ENCODE results near the gene SKP2.
A peak's percentile ranks its signal among the peaks of the same experiment; 100 is the strongest.

Gene SKP2

DNA sequence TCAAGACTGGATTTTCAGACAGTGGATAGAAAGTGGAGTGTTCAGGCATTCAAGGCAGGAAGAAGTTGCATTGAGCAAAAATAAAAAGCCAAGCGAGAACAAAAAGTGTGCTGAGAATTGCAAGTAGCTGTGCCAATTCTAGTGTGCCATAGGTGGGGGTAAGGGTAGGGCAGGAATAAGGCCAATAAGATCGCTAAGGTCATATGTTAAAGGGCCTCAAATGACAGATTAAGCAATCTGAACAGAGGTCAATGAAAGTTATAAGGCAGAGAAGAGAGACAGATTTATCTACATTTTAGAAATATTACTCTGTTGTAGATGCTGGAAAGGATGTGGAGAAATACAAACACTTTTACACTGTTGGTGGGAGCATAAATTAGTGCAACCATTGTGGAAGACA lies 53.4 kb downstream of the SKP2 start:
- H3K4me2 ChIP-seq (ENCODE audit: low read length), result no peak overlapping the region

DNA sequence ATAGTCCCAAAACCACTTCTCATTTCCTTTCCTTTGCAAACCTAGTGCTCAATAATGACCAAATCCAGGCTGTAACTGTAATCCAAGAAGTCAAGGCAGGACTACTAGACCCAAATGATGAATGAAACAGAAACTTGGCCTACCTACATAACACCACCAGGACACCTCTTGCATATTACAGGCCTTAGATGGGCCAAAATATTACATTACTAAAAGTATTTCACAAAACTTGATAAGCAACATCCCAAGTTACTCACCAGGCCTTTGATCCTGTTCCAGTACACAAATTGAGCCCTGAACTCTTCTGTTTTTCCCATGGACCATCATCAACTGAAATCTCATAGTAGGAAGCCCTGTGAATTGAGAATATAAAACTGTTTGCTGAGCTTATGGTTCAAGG lies 55.0 kb downstream of the SKP2 start:
- H3K4me2 ChIP-seq (ENCODE audit: low read length), result no peak overlapping the region
- H3K9ac ChIP-seq (ENCODE audit: low read depth, low read length), result no peak overlapping the region
- H3K27me3 ChIP-seq (ENCODE audit: control insufficient read depth, insufficient read depth, low read length), result no peaks in the 10 kb centered on the region
- H3K4me1 ChIP-seq (ENCODE audit: control insufficient read depth, insufficient read depth, low read length), result peaks cover 11% of the 10 kb centered on the region
- H3K9me3 ChIP-seq (replicated peaks; ENCODE audit: low read length), result no peaks in the 10 kb centered on the region
- H3K36me3 ChIP-seq (ENCODE audit: insufficient read depth, low read length), result peaks cover 4% of the 10 kb centered on the region
- H3K4me3 ChIP-seq (ENCODE audit: low read length), result no peak overlapping the region

More for the DNA sequence above, 53.4 kb downstream of the SKP2 start:
- H3K4me3 ChIP-seq (ENCODE audit: low read length), result no peak overlapping the region
- no peaks in the 10 kb centered on the region for H3K27me3 ChIP-seq (ENCODE audit: control insufficient read depth, insufficient read depth, low read length)
- H3K9me3 ChIP-seq (replicated peaks; ENCODE audit: low read length), result no peaks in the 10 kb centered on the region
- H3K9ac ChIP-seq (ENCODE audit: low read depth, low read length), result no peak overlapping the region
- H3K4me1 ChIP-seq (ENCODE audit: control insufficient read depth, insufficient read depth, low read length), result peaks cover 13% of the 10 kb centered on the region
- H3K36me3 ChIP-seq (ENCODE audit: insufficient read depth, low read length), result peaks cover 7% of the 10 kb centered on the region

DNA sequence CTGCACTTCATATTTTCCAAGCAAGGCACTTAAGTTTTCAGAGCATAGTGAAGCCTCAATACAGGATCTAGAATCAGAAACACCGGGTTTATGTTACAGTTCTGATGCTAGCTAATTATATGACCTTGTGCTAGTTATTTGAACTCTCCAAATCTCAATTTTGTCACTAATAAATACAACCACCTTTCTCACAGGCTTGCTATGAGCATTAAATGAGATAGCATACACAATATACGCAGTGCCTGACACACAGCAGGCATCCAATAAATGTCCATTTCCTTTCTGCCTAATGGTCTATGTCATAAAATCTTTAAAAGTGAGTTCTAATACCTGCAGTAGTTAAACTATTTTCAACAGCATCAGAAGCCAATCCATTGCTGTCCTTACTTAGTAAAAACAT lies 56.9 kb downstream of the SKP2 start:
- H3K4me3 ChIP-seq (ENCODE audit: low read length), result no peak overlapping the region
- no peaks in the 10 kb centered on the region for H3K27me3 ChIP-seq (ENCODE audit: control insufficient read depth, insufficient read depth, low read length)
- no peaks in the 10 kb centered on the region for H3K9me3 ChIP-seq (replicated peaks; ENCODE audit: low read length)
- H3K4me2 ChIP-seq (ENCODE audit: low read length), result no peak overlapping the region
- H3K9ac ChIP-seq (ENCODE audit: low read depth, low read length), result no peak overlapping the region
- H3K36me3 ChIP-seq (ENCODE audit: insufficient read depth, low read length), result peaks cover 9% of the 10 kb centered on the region
- H3K4me1 ChIP-seq (ENCODE audit: control insufficient read depth, insufficient read depth, low read length), result peaks cover 9% of the 10 kb centered on the region

DNA sequence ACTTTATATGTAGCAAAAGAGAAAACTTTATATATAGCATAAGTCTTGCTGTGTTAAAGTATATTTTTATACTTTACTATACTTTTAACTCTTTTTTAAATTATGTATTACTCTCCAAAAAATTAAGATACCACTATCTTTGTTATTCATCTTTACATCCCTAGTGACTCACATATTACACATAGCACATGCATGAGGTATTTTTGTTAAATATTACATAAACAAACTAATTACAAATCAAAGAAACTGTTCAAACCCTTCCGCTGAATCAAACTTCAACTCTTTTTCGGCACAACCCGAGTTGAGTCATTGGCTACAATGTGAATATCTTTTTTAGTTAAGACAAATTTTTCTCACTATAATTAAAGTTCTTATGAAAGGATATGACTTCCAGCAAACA lies 57.8 kb downstream of the SKP2 start:
- Histone ChIP-seq H3K4me2 (ENCODE audit: low read length) (peak overlapping the region; percentile 37), H3K4me3 (ENCODE audit: low read length) (no peak overlapping the region), H3K4me1 (ENCODE audit: control insufficient read depth, insufficient read depth, low read length) (peaks cover 9% of the 10 kb centered on the region), H3K36me3 (ENCODE audit: insufficient read depth, low read length) (peaks cover 12% of the 10 kb centered on the region), H3K9ac (ENCODE audit: low read depth, low read length) (no peak overlapping the region), H3K27me3 (ENCODE audit: control insufficient read depth, insufficient read depth, low read length) (no peaks in the 10 kb centered on the region), H3K9me3 (replicated peaks; ENCODE audit: low read length) (no peaks in the 10 kb centered on the region)

DNA sequence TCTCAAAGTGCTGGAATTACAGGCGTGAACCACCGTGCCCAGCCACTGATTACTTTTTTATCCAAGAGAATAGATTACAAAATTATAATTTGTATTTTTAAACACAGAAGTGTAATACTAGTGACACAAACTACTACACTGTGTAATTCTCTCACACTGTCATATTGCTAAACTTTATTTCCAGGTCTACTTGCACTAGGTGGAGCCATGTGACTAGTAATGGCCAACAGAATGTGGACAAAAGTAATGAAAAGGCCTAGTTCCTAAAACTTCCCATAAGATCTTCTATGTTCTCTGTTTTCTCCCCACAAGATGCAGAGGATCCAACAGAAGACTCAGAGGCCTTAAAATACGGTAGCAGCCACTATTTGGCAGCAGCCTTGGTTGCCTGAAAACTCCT lies 62.5 kb downstream of the SKP2 start:
- peaks cover 22% of the 10 kb centered on the region for H3K36me3 ChIP-seq (ENCODE audit: insufficient read depth, low read length)

DNA sequence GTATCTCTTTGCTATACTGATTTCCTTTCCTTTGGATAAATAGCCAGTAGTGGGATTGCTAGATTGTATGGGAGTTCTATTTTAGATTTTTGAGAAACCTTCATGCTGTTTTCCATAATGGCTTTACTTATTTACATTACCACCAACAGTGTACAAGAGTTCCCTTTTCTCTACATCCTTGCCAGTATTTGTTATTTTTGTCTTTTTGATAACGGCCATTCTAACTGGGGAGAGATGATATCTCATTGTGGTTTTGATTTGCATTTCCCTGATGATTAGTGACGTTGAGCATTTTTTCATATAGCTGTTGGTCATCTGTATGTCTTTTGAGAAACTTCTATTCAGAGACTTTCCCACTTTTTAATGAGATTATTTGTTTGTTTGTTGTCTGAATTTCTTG lies 64.0 kb downstream of the SKP2 start:
- H3K9ac ChIP-seq (ENCODE audit: low read depth, low read length), result no peak overlapping the region
- H3K4me3 ChIP-seq (ENCODE audit: low read length), result no peak overlapping the region
- no peaks in the 10 kb centered on the region for H3K4me1 ChIP-seq (ENCODE audit: control insufficient read depth, insufficient read depth, low read length)
- H3K9me3 ChIP-seq (replicated peaks; ENCODE audit: low read length), result no peaks in the 10 kb centered on the region
- H3K27me3 ChIP-seq (ENCODE audit: control insufficient read depth, insufficient read depth, low read length), result no peaks in the 10 kb centered on the region
- no peak overlapping the region for H3K4me2 ChIP-seq (ENCODE audit: low read length)
- H3K36me3 ChIP-seq (ENCODE audit: insufficient read depth, low read length), result peaks cover 27% of the 10 kb centered on the region

More for the DNA sequence above, 62.5 kb downstream of the SKP2 start:
- Histone ChIP-seq H3K4me2 (ENCODE audit: low read length) (no peak overlapping the region), H3K9ac (ENCODE audit: low read depth, low read length) (no peak overlapping the region), H3K4me1 (ENCODE audit: control insufficient read depth, insufficient read depth, low read length) (peaks cover 9% of the 10 kb centered on the region), H3K4me3 (ENCODE audit: low read length) (no peak overlapping the region), H3K27me3 (ENCODE audit: control insufficient read depth, insufficient read depth, low read length) (no peaks in the 10 kb centered on the region), H3K9me3 (replicated peaks; ENCODE audit: low read length) (no peaks in the 10 kb centered on the region)

DNA sequence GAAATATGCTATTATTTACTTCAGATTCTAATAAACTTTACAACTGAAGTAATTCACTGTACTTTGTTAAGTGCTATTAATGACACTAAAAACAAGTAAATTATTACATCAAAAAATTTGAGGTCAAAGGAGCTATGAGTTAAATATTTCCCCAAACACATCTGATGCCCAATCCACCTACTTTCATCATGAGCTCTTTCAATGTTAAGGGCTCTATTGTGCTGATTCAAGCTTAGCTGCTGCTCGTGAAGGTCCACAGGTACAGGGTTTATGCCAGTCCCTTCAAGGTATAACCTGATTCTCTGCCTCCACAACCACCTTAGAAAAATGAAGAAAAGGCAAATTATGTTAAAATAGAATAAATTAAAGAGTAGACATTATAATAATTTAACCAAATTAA lies 65.7 kb downstream of the SKP2 start:
- no peaks in the 10 kb centered on the region for H3K9me3 ChIP-seq (replicated peaks; ENCODE audit: low read length)
- H3K4me2 ChIP-seq (ENCODE audit: low read length), result no peak overlapping the region
- no peak overlapping the region for H3K9ac ChIP-seq (ENCODE audit: low read depth, low read length)
- H3K36me3 ChIP-seq (ENCODE audit: insufficient read depth, low read length), result peaks cover 31% of the 10 kb centered on the region
- H3K27me3 ChIP-seq (ENCODE audit: control insufficient read depth, insufficient read depth, low read length), result no peaks in the 10 kb centered on the region
- no peaks in the 10 kb centered on the region for H3K4me1 ChIP-seq (ENCODE audit: control insufficient read depth, insufficient read depth, low read length)
- H3K4me3 ChIP-seq (ENCODE audit: low read length), result no peak overlapping the region

DNA sequence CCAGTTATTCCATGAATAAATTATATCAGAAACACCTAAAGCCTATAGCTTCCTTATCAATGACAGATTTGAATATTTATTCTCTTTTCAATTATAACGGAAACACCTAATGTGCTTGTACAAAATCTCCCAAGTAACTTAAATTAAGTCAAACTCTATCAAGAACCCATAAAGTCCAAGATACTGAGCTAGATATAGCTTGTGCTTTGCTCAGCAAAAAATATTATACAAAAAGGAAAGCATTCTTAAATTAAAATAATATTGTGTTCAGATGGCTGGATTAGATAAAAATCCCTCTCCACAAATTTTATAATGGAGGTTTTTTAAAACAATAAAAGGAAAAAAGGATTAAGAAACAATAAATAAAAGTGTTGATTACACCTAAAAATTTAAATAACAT lies 66.1 kb downstream of the SKP2 start:
- Histone ChIP-seq H3K36me3 (ENCODE audit: insufficient read depth, low read length) (peaks cover 27% of the 10 kb centered on the region), H3K4me3 (ENCODE audit: low read length) (no peak overlapping the region), H3K4me1 (ENCODE audit: control insufficient read depth, insufficient read depth, low read length) (no peaks in the 10 kb centered on the region), H3K27me3 (ENCODE audit: control insufficient read depth, insufficient read depth, low read length) (no peaks in the 10 kb centered on the region), H3K4me2 (ENCODE audit: low read length) (no peak overlapping the region), H3K9me3 (replicated peaks; ENCODE audit: low read length) (no peaks in the 10 kb centered on the region), H3K9ac (ENCODE audit: low read depth, low read length) (no peak overlapping the region)

DNA sequence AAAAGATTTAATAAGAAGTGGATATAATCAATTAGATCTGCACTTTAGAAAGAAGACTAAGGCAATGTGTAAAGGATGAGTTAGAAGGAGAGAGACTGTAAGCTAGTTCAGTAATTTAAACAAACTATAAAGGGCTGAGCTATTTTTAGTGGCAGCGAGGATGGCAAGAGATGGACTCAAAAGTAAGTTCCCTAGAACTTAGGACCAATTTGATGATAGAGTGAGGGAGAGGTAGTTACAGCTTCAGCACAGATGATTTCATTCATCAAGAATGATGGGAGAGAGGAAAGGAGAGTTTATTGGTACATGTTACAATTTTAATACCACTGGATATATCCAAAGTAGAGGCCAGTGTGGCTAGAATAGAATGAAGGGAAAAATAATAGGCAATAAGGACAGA lies 70.7 kb downstream of the SKP2 start:
- H3K9ac ChIP-seq (ENCODE audit: low read depth, low read length), result no peak overlapping the region
- no peaks in the 10 kb centered on the region for H3K9me3 ChIP-seq (replicated peaks; ENCODE audit: low read length)
- H3K27me3 ChIP-seq (ENCODE audit: control insufficient read depth, insufficient read depth, low read length), result no peaks in the 10 kb centered on the region
- H3K4me3 ChIP-seq (ENCODE audit: low read length), result no peak overlapping the region
- H3K4me2 ChIP-seq (ENCODE audit: low read length), result no peak overlapping the region
- H3K36me3 ChIP-seq (ENCODE audit: insufficient read depth, low read length), result peaks cover 21% of the 10 kb centered on the region
- H3K4me1 ChIP-seq (ENCODE audit: control insufficient read depth, insufficient read depth, low read length), result no peaks in the 10 kb centered on the region

DNA sequence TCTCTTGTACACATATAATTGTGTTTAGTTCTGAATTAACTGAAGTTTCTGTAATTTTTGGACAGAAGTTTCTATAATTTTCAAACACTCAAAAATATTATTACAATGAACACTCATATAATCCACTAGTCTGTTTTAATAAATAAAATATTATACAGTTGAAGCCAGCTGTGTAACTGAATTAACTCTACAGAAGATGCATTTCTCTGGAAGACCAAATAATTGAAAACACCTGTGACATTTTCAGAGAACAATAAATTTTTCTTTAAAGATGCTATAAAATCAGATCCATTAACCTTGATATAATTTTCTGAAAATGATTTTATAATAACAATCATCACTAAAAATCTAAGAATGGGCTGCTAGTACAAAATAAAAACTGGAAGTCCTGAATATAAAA lies 75.1 kb downstream of the SKP2 start:
- H3K27me3 ChIP-seq (ENCODE audit: control insufficient read depth, insufficient read depth, low read length), result no peaks in the 10 kb centered on the region
- H3K4me2 ChIP-seq (ENCODE audit: low read length), result no peak overlapping the region
- peaks cover 6% of the 10 kb centered on the region for H3K4me1 ChIP-seq (ENCODE audit: control insufficient read depth, insufficient read depth, low read length)
- H3K9me3 ChIP-seq (replicated peaks; ENCODE audit: low read length), result no peaks in the 10 kb centered on the region
- peaks cover 10% of the 10 kb centered on the region for H3K36me3 ChIP-seq (ENCODE audit: insufficient read depth, low read length)
- no peak overlapping the region for H3K4me3 ChIP-seq (ENCODE audit: low read length)
- H3K9ac ChIP-seq (ENCODE audit: low read depth, low read length), result no peak overlapping the region

DNA sequence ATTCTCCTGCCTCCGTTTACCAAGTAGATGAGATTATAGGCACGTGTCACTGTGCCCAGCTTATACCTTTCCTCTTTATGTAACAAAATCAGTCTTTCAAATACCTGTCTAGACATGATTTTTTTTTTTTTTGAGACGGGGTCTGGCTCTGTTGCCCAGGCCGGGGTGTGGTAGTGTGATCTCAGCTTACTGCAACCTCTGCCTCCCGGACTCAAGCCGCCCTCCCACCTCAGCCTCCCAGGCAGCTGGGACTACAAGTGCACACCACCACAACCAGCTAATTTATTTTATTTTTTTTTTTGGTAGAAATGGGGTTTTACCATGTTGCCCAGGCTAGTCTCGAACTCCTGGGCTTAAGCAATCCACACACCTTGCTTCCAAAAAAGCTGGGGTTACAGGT lies 76.6 kb downstream of the SKP2 start:
- H3K9ac ChIP-seq (ENCODE audit: low read depth, low read length), result no peak overlapping the region
- no peak overlapping the region for H3K4me2 ChIP-seq (ENCODE audit: low read length)
- no peaks in the 10 kb centered on the region for H3K9me3 ChIP-seq (replicated peaks; ENCODE audit: low read length)
- peaks cover 6% of the 10 kb centered on the region for H3K4me1 ChIP-seq (ENCODE audit: control insufficient read depth, insufficient read depth, low read length)
- no peak overlapping the region for H3K4me3 ChIP-seq (ENCODE audit: low read length)
- H3K27me3 ChIP-seq (ENCODE audit: control insufficient read depth, insufficient read depth, low read length), result no peaks in the 10 kb centered on the region
- H3K36me3 ChIP-seq (ENCODE audit: insufficient read depth, low read length), result peaks cover 10% of the 10 kb centered on the region

DNA sequence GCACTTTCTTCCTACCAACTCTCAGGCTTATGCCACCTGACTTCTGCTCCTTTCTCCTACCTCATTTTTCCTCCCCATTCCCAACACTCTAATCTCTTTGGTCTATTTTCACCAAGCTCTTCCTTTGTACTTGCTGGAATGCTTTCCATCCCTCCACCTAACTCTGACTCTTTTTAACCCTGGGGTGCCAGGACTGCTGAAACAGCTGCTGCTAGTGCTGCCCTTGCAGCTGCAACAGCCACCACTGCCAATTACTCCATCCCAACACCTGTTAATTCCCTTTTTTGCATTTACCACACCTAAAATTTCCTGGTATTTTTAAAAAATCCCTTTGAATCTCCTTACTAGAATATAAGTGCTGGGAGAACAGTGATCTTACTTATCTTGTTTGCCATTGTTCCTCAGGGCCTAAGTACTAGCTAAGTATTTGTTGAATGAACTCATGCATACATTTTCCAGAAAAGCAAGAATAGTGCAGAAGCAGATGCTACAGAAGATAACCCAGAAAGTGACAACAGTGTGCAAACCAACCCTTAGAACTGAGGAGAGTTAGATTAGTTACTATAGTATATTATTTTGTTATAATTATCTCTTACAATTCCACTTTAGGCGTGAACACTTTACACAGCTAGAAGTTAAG lies 78.4 kb downstream of the SKP2 start:
- Histone ChIP-seq H3K27me3 (ENCODE audit: control insufficient read depth, insufficient read depth, low read length) (no peaks in the 10 kb centered on the region), H3K9ac (ENCODE audit: low read depth, low read length) (no peak overlapping the region), H3K9me3 (replicated peaks; ENCODE audit: low read length) (no peaks in the 10 kb centered on the region), H3K36me3 (ENCODE audit: insufficient read depth, low read length) (peaks cover 2% of the 10 kb centered on the region), H3K4me1 (ENCODE audit: control insufficient read depth, insufficient read depth, low read length) (peaks cover 6% of the 10 kb centered on the region), H3K4me3 (ENCODE audit: low read length) (no peak overlapping the region), H3K4me2 (ENCODE audit: low read length) (no peak overlapping the region)
